ENCODE results near the gene WBP2.
"Not testable (repeated sequence)": the region's sequence is repeated elsewhere in the genome, so short reads cannot be mapped to it uniquely, and the experiment has no call there.

Gene WBP2

DNA sequence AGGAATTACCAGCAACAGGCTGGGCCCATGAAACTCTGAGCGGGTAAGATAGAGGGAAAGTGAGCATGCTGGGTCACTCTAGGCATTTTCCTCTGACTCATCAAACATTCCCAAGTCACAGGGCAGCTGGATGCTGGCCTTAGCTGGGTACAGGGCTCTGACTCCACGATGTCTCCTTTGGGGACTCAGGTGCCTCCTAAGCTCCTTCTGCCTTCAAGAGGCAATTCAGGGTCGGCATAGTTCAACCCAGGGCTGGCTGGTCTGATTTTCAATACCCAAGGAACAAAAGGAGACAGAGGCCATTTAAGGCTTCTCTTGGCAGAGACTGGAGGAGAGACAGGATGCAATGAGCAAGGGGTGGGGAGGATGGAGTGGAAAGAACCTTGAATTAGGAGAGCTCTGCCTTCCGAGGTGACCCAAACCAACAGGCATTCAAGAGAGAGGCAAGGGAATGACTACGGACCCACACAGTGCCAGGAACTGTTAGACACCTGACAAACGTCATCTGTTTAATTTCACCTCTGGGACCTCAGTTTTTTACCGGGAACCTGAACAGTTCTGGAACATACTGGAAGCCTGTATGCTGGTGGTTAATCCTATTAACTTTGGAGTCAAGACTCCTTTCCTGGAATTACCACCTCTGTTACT lies 910 bp downstream of the WBP2 start:
- H2AK5ac ChIP-seq (ENCODE audit: low read length), result peak overlapping the region; percentile 20
- peaks cover 3% of the 10 kb centered on the region for H3K4me1 ChIP-seq (ENCODE audit: control insufficient read depth, low read depth, low read length)
- H3K4me2 ChIP-seq (ENCODE audit: low read length), result peak overlapping the region; percentile 83
- H2BK5ac ChIP-seq (ENCODE audit: low read length), result no peak overlapping the region
- H2BK15ac ChIP-seq (replicated peaks; ENCODE audit: low read depth), result no peak overlapping the region
- no CpG with 5 or more reads among the region's 7 CpGs for WGBS (ENCODE audit: extremely low coverage, insufficient coverage, low lambda C conversion rate)
- H4K5ac ChIP-seq (ENCODE audit: low read length), result no peak overlapping the region
- H3K79me1 ChIP-seq (ENCODE audit: low read length), result peaks cover 4% of the 10 kb centered on the region
- H3K4ac ChIP-seq (ENCODE audit: low read depth, low read length), result no peak overlapping the region
- no peak overlapping the region for H4K8ac ChIP-seq (ENCODE audit: low read depth, low read length)
- peak overlapping the region; percentile 85 for H3K56ac ChIP-seq (ENCODE audit: low read length)
- H3K36me3 ChIP-seq (ENCODE audit: control insufficient read depth, insufficient read depth, low read length), result peaks cover 4% of the 10 kb centered on the region
- no peaks in the 10 kb centered on the region for H3K27me3 ChIP-seq (ENCODE audit: insufficient read depth, low read length, poor library complexity)
- H3K4me3 ChIP-seq (ENCODE audit: low read length), result peak overlapping the region; percentile 34
- H3K23ac ChIP-seq (ENCODE audit: low read length), result no peak overlapping the region
- H3K79me2 ChIP-seq (ENCODE audit: control insufficient read depth, insufficient read depth, low read length), result peaks cover 8% of the 10 kb centered on the region
- peak overlapping the region; percentile 73 for H3K9ac ChIP-seq (ENCODE audit: low read length)
- peak overlapping the region; percentile 26 for H3K27ac ChIP-seq (ENCODE audit: low read depth, low read length)
- H3K18ac ChIP-seq (ENCODE audit: low read length), result no peak overlapping the region
- no peak overlapping the region for H2BK120ac ChIP-seq (ENCODE audit: low read depth, low read length)
- DNase-seq, result peak; percentile 84

DNA sequence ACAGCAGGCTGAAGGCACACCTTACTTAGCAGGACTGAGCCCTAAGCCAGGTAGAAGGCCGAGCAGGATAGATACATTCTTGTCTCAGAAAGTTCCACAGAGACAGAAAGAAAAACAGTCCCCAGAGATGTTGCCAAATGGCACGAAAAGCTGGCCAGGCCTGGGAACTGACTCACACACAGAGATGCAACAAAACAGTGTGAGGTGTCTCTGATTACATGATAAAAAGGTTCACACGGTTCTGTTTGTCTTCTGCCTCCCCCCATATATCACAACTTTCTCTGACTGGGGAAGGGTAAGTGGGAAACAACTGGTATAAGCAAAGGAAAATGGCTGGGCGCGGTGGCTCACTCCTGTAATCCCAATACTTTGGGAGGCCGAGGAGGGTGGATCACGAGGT lies 1.7 kb downstream of the WBP2 start:
- Histone ChIP-seq H3K36me3 (ENCODE audit: control insufficient read depth, insufficient read depth, low read length) (peaks cover 4% of the 10 kb centered on the region), H4K8ac (ENCODE audit: low read depth, low read length) (no peak overlapping the region), H3K27me3 (ENCODE audit: insufficient read depth, low read length, poor library complexity) (no peaks in the 10 kb centered on the region), H3K4me1 (ENCODE audit: control insufficient read depth, low read depth, low read length) (peaks cover 3% of the 10 kb centered on the region), H2BK120ac (ENCODE audit: low read depth, low read length) (no peak overlapping the region), H3K27ac (ENCODE audit: low read depth, low read length) (no peak overlapping the region), H2BK15ac (replicated peaks; ENCODE audit: low read depth) (no peak overlapping the region), H3K56ac (ENCODE audit: low read length) (no peak overlapping the region), H4K5ac (ENCODE audit: low read length) (no peak overlapping the region), H3K18ac (ENCODE audit: low read length) (no peak overlapping the region), H3K79me2 (ENCODE audit: control insufficient read depth, insufficient read depth, low read length) (peaks cover 8% of the 10 kb centered on the region), H2BK5ac (ENCODE audit: low read length) (no peak overlapping the region), H3K4ac (ENCODE audit: low read depth, low read length) (no peak overlapping the region), H3K23ac (ENCODE audit: low read length) (no peak overlapping the region), H3K4me3 (ENCODE audit: low read length) (no peak overlapping the region), H3K9ac (ENCODE audit: low read length) (no peak overlapping the region), H3K79me1 (ENCODE audit: low read length) (peaks cover 4% of the 10 kb centered on the region), H2AK5ac (ENCODE audit: low read length) (no peak overlapping the region), H3K4me2 (ENCODE audit: low read length) (no peak overlapping the region)
- peak; percentile 76 for DNase-seq
- no CpG with 5 or more reads among the region's 7 CpGs for WGBS (ENCODE audit: extremely low coverage, insufficient coverage, low lambda C conversion rate)

DNA sequence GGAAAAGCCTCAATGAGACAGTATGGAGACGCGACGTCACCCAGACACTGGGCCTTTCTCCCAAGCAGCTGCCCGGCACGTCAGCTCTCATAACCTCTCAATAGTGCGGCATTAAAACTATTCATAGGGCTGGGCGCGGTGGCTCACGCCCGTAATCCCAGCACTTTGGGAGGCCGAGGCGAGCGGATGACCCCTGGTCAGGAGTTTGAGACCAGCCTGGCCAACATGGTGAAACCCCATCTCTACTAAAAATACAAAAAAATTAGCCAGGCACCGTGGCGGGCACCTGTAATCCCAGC lies 3.5 kb downstream of the WBP2 start:
- not testable (repeated sequence) for H4K5ac ChIP-seq (ENCODE audit: low read length); H3K79me2 ChIP-seq (ENCODE audit: control insufficient read depth, insufficient read depth, low read length); H2BK15ac ChIP-seq (replicated peaks; ENCODE audit: low read depth); H3K4me1 ChIP-seq (ENCODE audit: control insufficient read depth, low read depth, low read length); H3K36me3 ChIP-seq (ENCODE audit: control insufficient read depth, insufficient read depth, low read length); DNase-seq; H2BK120ac ChIP-seq (ENCODE audit: low read depth, low read length); H3K9ac ChIP-seq (ENCODE audit: low read length); H3K27me3 ChIP-seq (ENCODE audit: insufficient read depth, low read length, poor library complexity); H3K18ac ChIP-seq (ENCODE audit: low read length); H4K8ac ChIP-seq (ENCODE audit: low read depth, low read length); H3K23ac ChIP-seq (ENCODE audit: low read length); H2BK5ac ChIP-seq (ENCODE audit: low read length); H3K27ac ChIP-seq (ENCODE audit: low read depth, low read length); H3K4me2 ChIP-seq (ENCODE audit: low read length); H3K56ac ChIP-seq (ENCODE audit: low read length); H3K79me1 ChIP-seq (ENCODE audit: low read length); H3K4ac ChIP-seq (ENCODE audit: low read depth, low read length); H3K4me3 ChIP-seq (ENCODE audit: low read length); H2AK5ac ChIP-seq (ENCODE audit: low read length)
- no CpG with 5 or more reads among the region's 15 CpGs for whole genome bisulfite sequencing (ENCODE audit: extremely low coverage, insufficient coverage, low lambda C conversion rate)

DNA sequence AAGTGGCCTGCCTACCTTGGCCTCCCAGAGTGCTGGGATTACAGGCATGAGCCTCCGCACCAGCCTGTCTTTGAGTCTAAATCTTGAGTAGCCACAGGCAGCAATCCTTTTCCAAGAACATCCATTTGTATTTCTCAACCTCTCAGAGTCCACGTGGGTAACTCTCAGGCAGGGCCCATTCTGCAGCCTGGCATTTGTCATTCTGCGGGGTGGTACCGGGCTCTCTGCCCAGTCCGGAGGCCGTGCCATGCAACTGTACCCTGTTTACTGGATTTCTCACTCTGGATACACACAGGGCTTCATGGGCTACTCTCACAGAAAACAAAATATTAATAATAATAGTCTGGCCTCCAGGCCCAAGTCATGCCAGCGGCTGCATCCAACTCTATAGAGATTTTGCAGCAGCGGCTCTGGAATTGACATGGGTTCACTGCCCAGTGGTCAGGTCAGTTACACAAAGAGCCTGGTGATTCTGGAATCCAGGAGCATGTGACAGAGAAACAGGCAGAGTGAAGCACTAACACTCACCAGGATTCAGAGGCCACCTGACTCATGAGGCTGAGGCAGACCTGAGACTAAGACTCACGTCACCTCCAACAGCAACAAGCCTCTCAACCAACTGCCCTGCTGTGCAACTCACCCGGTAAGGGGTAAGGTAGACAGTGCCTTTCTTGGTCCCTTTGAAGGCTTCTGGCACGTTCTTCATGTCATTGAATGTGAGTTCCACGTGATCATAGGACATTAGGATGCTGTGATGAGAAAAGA lies 4.0 kb downstream of the WBP2 start:
- H3K56ac ChIP-seq (ENCODE audit: low read length), result no peak overlapping the region
- no peak overlapping the region for H3K27ac ChIP-seq (ENCODE audit: low read depth, low read length)
- peaks cover 8% of the 10 kb centered on the region for H3K79me2 ChIP-seq (ENCODE audit: control insufficient read depth, insufficient read depth, low read length)
- H4K5ac ChIP-seq (ENCODE audit: low read length), result no peak overlapping the region
- peaks cover 10% of the 10 kb centered on the region for H3K36me3 ChIP-seq (ENCODE audit: control insufficient read depth, insufficient read depth, low read length)
- H3K4ac ChIP-seq (ENCODE audit: low read depth, low read length), result no peak overlapping the region
- WGBS (ENCODE audit: extremely low coverage, insufficient coverage, low lambda C conversion rate), result no CpG with 5 or more reads among the region's 12 CpGs
- H2BK120ac ChIP-seq (ENCODE audit: low read depth, low read length), result no peak overlapping the region
- no peak for DNase-seq
- no peak overlapping the region for H3K18ac ChIP-seq (ENCODE audit: low read length)
- H3K4me2 ChIP-seq (ENCODE audit: low read length), result no peak overlapping the region
- H3K4me1 ChIP-seq (ENCODE audit: control insufficient read depth, low read depth, low read length), result peaks cover 3% of the 10 kb centered on the region
- no peak overlapping the region for H4K8ac ChIP-seq (ENCODE audit: low read depth, low read length)
- no peak overlapping the region for H3K4me3 ChIP-seq (ENCODE audit: low read length)
- no peak overlapping the region for H2BK5ac ChIP-seq (ENCODE audit: low read length)
- no peak overlapping the region for H3K9ac ChIP-seq (ENCODE audit: low read length)
- H2BK15ac ChIP-seq (replicated peaks; ENCODE audit: low read depth), result no peak overlapping the region
- no peaks in the 10 kb centered on the region for H3K27me3 ChIP-seq (ENCODE audit: insufficient read depth, low read length, poor library complexity)
- H2AK5ac ChIP-seq (ENCODE audit: low read length), result no peak overlapping the region
- H3K23ac ChIP-seq (ENCODE audit: low read length), result no peak overlapping the region
- peaks cover 4% of the 10 kb centered on the region for H3K79me1 ChIP-seq (ENCODE audit: low read length)

DNA sequence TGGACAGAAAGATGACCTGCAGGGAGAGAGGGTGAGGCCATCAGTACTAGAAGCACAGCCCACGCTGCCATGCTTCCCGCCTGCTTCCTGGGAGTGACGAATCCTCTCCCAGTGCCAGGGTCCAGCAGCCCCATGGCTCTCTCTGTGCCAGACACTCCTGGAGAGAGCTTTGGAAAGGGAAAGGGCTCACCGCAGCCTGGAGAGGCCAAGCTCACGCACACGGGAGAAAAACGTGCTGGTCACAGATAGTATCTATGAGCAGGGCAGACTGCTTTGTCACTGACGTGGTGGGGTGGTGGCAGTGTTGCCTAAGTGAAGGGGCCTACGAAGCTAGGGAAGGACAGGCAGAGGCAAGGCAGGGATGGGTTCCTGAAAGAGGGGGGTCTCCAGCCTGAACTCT lies 5.4 kb downstream of the WBP2 start:
- H2BK120ac ChIP-seq (ENCODE audit: low read depth, low read length), result no peak overlapping the region
- no peak overlapping the region for H3K4me2 ChIP-seq (ENCODE audit: low read length)
- peaks cover 10% of the 10 kb centered on the region for H3K36me3 ChIP-seq (ENCODE audit: control insufficient read depth, insufficient read depth, low read length)
- H3K27ac ChIP-seq (ENCODE audit: low read depth, low read length), result no peak overlapping the region
- H3K79me1 ChIP-seq (ENCODE audit: low read length), result peaks cover 4% of the 10 kb centered on the region
- no peak overlapping the region for H3K23ac ChIP-seq (ENCODE audit: low read length)
- no peak for DNase-seq
- WGBS (ENCODE audit: extremely low coverage, insufficient coverage, low lambda C conversion rate), result no CpG with 5 or more reads among the region's 9 CpGs
- peaks cover 8% of the 10 kb centered on the region for H3K79me2 ChIP-seq (ENCODE audit: control insufficient read depth, insufficient read depth, low read length)
- no peak overlapping the region for H2BK5ac ChIP-seq (ENCODE audit: low read length)
- no peak overlapping the region for H3K9ac ChIP-seq (ENCODE audit: low read length)
- H3K4me1 ChIP-seq (ENCODE audit: control insufficient read depth, low read depth, low read length), result peaks cover 7% of the 10 kb centered on the region
- no peak overlapping the region for H3K56ac ChIP-seq (ENCODE audit: low read length)
- H3K18ac ChIP-seq (ENCODE audit: low read length), result no peak overlapping the region
- H2BK15ac ChIP-seq (replicated peaks; ENCODE audit: low read depth), result no peak overlapping the region
- no peak overlapping the region for H4K8ac ChIP-seq (ENCODE audit: low read depth, low read length)
- no peak overlapping the region for H3K4me3 ChIP-seq (ENCODE audit: low read length)
- H3K4ac ChIP-seq (ENCODE audit: low read depth, low read length), result no peak overlapping the region
- H2AK5ac ChIP-seq (ENCODE audit: low read length), result no peak overlapping the region
- no peak overlapping the region for H4K5ac ChIP-seq (ENCODE audit: low read length)
- H3K27me3 ChIP-seq (ENCODE audit: insufficient read depth, low read length, poor library complexity), result no peaks in the 10 kb centered on the region

DNA sequence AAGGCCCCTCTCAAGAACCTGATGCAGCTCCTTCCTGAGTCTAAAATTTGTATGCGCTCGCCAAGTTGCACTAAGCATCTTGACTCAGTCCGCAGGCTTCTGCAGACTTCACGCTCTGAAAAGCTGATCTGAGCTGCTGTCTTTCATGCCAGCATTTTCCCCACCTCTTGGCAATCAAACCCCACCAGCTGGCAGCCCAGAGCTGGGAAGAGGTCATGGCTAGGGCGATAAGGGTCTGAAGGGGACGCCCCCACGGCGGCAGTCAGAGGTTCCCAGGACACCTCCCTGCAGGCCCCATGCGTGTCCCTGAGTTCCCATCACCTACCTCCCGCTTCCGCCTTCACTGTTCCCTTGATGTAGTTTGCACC lies 5.9 kb downstream of the WBP2 start:
- DNase-seq, result no peak
- H4K5ac ChIP-seq (ENCODE audit: low read length), result no peak overlapping the region
- WGBS (ENCODE audit: extremely low coverage, insufficient coverage, low lambda C conversion rate), result no CpG with 5 or more reads among the region's 11 CpGs
- H3K36me3 ChIP-seq (ENCODE audit: control insufficient read depth, insufficient read depth, low read length), result peaks cover 10% of the 10 kb centered on the region
- H3K4ac ChIP-seq (ENCODE audit: low read depth, low read length), result no peak overlapping the region
- H3K4me3 ChIP-seq (ENCODE audit: low read length), result no peak overlapping the region
- H3K4me2 ChIP-seq (ENCODE audit: low read length), result no peak overlapping the region
- H3K23ac ChIP-seq (ENCODE audit: low read length), result no peak overlapping the region
- H4K8ac ChIP-seq (ENCODE audit: low read depth, low read length), result no peak overlapping the region
- no peak overlapping the region for H2BK5ac ChIP-seq (ENCODE audit: low read length)
- H3K18ac ChIP-seq (ENCODE audit: low read length), result no peak overlapping the region
- H3K79me2 ChIP-seq (ENCODE audit: control insufficient read depth, insufficient read depth, low read length), result peaks cover 4% of the 10 kb centered on the region
- peaks cover 3% of the 10 kb centered on the region for H3K79me1 ChIP-seq (ENCODE audit: low read length)
- H2BK15ac ChIP-seq (replicated peaks; ENCODE audit: low read depth), result no peak overlapping the region
- no peak overlapping the region for H2BK120ac ChIP-seq (ENCODE audit: low read depth, low read length)
- peaks cover 7% of the 10 kb centered on the region for H3K4me1 ChIP-seq (ENCODE audit: control insufficient read depth, low read depth, low read length)
- no peak overlapping the region for H3K56ac ChIP-seq (ENCODE audit: low read length)
- no peaks in the 10 kb centered on the region for H3K27me3 ChIP-seq (ENCODE audit: insufficient read depth, low read length, poor library complexity)
- H3K9ac ChIP-seq (ENCODE audit: low read length), result no peak overlapping the region
- H2AK5ac ChIP-seq (ENCODE audit: low read length), result no peak overlapping the region
- H3K27ac ChIP-seq (ENCODE audit: low read depth, low read length), result no peak overlapping the region
